MM.1S (cell line): ENCODE results near the gene PPP2R5C.

Experiments
- CTCF ChIP-seq: fragments of 300-600 bp; sonication (generic); IDR thresholded peaks from 2 replicates; pipeline ENCODE4 v1.5.1; 2016; ENCODE audit warnings: antibody characterized with exemption, low read length, mixed read lengths
- EZH2 ChIP-seq: fragments of 300-600 bp; sonication (generic); optimal IDR thresholded peaks from 2 replicates; pipeline ENCODE3; 2017; ENCODE audit warnings: low read depth, mild to moderate bottlenecking, antibody characterized with exemption, low read length, mixed read lengths

- TF ChIP-seq CTCF (no peak), EZH2 (no peak)
These were observed 194.8 kb downstream of the PPP2R5C start for GRCh38 chr14:101956179-101956885.
